NCI-H2107 treated with DMSO at 0.1 percent for 48 hours (cell line): ENCODE measurements around the gene ARPC4.
"Not testable (repeated sequence)": the region's sequence is repeated elsewhere in the genome, so short reads cannot be mapped to it uniquely, and the experiment has no call there.

Experiments used
- DNase-seq: peaks from one replicate; lab custom pipeline; 2025; ENCODE audit not compliant: unreplicated experiment; lab: John Stamatoyannopoulos, UW

ARPC4 gene

DNA sequence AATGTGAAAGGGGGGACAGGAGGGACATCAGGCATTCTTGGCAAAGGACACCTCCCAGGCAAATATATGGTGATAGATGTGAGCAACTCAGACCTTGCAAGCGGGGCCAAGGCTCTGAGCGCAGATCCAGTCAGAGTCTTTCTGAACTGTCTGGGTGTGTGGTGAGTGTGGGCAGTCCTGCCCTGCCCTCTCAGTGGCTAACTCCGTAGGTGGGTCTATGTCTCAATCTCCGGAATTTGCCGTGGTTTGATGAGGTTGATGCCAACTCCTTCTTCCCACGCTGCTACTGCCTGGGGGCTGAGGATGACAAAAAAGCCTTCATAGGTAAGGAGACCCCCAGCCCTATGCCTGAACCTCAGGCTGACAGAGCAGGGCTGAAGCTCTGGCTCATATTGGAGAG lies 24.6 kb downstream of the ARPC4 start:
- no peak for DNase-seq

DNA sequence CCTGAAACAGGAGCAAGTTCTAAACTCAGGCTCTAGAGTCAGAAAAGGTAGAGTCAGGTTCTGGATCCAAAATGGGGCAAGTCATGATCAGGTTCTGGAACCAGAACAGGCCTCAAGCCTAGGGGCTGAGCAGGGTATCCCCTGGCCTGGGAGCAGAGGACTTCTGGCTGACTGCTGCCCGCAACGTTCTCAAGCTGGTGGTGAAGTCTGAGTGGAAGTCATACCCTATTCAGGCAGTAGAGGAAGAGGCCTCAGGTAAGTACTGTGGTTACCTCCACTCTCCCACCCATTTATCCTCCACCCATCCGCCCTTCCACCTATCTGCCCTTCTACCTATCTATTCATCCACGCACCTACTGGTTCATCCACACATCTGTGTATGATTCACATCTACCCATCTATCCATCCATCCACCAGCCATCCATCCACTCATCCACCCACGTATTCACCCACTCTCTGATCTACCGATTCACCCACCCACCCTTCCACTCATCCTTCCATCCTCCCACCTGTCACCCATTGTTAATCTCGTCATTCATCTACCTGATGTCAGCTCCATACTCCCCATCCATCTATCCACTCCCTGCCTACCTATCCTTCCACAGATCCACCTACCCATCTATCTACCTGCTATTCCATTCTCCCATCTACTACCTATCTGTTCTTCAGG lies 25.9 kb downstream of the ARPC4 start:
- DNase-seq: no peak

DNA sequence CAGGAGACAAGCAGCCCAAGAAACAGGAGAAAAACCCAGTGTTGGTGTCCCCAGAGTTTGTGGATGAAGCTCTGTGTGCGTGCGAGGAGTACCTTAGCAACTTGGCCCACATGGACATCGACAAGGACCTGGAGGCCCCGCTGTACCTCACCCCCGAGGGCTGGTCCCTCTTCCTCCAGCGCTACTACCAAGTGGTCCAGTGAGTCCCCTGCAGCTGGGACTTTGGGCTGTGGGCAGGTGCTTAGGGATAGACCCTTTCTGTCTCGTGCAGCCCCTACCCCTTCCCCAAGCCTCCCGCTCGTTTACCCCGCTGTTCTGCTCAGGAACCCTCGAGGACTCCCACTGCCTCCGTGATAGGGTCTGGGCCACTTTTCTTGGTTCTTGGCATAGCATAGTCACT lies 27.7 kb downstream of the ARPC4 start:
- no peak for DNase-seq

DNA sequence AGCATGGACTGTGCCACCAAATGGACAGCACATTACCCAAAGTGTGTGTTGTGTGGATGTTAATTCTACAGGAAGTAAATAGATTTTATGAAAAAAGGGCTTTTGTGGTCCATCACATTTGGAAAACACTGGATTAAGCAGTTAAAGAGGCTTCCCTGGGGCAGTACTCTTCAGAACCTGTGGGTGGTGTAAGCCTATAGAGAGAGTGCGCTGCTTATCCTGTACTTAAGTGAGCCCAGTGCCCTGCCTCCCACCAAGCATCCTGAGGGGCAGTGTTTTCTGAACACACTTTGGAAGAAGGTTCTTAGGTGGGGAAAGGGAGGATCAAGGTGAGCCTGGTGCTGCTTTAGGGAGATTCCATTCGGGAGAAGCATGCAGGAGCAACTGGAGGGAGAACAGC lies 28.1 kb downstream of the ARPC4 start:
- no peak for DNase-seq

DNA sequence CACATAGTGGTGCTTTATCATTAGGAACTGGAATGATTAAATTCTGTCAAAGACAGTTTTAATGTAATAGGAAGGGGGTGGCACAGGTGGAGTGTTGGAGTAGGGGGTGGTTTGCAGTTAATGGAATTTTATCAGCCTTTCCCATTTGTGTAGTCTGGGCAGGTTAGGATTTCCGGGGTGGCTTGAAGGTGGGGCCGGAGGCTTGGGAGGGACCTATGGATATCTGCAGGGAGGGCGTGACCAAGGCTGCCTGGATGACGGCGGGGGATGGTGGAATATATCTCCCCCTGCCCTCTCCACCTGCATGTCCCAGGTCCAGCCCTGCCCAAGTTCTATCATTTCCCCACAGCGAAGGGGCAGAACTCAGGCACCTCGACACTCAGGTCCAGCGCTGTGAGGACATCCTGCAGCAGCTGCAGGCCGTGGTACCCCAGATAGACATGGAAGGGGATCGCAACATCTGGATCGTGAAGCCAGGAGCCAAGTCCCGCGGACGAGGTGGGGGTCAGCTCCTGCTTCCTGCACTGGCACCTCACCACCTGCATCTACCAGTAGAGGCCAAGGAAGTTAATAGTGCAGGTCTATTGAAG lies 32.7 kb downstream of the ARPC4 start:
- DNase-seq: no peak

DNA sequence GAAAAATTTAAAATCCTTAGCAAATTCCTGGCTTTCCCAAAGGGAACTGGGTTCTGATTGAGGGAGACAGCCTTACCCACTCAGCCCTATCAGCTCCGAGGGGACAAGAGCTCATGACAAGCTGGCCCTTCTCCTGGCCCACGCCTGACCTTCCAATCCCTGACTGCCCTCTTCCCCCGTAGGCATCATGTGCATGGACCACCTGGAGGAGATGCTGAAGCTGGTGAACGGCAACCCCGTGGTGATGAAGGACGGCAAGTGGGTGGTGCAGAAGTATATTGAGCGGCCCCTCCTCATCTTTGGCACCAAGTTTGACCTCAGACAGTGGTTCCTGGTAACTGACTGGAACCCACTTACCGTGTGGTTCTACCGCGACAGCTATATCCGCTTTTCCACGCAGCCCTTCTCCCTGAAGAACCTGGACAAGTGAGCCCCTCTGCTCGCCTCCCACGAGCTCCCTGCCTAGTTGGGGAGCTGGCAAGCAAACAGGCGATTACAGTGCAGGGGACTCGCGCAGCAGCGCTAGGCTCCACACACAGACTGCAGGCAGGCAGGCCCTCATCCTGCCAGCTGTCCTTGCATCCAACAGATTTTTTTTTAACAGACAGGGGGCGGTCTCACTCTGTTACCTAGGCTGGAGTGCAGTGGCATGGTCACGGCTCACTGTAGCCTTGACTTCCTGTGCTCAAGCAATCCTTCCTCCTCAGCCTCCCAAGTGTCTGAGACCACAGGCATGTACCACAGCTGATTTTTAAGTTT lies 34.1 kb downstream of the ARPC4 start:
- DNase-seq: no peak

DNA sequence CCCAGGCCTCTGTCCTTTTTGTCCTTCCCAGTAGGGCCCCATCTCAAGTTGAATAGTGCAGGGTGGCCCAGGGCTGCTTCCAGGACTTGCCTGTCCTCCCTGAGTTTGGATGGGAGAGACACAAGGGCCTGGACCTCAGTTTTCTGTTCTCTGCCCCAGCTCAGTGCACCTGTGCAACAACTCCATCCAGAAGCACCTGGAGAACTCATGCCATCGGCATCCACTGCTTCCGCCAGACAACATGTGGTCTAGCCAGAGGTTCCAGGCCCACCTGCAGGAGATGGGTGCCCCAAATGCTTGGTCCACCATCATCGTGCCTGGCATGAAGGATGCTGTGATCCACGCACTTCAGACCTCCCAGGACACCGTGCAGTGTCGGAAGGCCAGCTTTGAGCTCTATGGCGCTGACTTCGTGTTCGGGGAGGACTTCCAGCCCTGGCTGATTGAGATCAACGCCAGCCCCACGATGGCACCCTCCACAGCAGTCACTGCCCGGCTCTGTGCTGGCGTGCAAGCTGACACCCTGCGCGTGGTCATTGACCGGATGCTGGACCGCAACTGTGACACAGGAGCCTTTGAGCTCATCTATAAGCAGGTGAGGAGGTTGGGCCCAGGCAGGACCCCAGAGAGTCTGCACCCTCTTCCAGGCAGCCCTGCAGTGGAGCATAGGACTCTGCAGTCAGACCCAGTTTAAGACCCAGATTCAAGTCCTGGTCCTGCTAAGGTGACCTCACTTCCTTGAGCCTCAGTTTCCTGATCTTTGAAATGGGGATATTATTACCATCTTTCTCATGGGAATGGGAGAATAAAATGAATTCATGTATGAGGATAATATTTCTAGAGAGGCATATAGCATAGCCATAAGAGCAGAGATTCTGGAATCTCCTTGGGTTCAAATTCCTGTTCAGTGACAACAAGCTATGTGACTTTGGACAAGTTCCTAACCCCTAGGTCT lies 36.2 kb downstream of the ARPC4 start:
- DNase-seq: no peak

DNA sequence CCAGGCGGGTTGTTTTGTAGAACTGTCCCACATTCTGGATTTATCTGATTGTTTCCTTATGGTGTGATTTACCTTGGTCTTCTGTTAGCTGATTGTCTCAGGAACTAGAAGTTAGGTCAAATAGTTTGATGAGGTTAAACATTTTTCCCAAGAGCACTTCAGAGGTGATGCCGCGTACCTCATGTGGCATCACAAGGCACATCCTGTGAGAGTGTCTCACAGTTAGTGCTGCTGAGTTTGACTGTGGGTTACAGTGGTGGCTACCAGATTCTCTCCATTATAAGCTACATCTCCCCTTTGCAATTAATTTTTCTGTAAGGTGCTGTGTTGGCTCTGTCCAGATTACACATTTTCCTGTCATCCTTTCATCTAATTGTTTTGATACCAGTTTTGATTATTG lies 38.4 kb downstream of the ARPC4 start:
- no peak for DNase-seq

DNA sequence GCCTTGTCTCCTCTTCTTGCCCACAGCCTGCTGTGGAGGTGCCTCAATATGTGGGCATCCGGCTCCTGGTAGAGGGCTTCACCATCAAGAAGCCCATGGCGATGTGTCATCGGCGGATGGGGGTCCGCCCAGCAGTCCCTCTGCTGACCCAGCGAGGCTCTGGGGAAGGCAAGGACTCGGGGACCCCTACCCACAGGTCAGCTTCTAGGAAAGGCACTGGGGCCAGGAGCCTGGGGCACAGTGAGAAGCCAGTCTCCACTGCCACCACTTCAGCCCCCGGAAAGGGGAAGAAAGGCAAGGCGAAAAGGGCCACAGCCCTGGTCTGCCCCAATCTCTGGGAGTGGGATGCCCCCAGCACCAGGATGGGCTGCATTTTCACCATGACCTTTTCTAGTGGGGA lies 40.2 kb downstream of the ARPC4 start:
- no peak for DNase-seq

DNA sequence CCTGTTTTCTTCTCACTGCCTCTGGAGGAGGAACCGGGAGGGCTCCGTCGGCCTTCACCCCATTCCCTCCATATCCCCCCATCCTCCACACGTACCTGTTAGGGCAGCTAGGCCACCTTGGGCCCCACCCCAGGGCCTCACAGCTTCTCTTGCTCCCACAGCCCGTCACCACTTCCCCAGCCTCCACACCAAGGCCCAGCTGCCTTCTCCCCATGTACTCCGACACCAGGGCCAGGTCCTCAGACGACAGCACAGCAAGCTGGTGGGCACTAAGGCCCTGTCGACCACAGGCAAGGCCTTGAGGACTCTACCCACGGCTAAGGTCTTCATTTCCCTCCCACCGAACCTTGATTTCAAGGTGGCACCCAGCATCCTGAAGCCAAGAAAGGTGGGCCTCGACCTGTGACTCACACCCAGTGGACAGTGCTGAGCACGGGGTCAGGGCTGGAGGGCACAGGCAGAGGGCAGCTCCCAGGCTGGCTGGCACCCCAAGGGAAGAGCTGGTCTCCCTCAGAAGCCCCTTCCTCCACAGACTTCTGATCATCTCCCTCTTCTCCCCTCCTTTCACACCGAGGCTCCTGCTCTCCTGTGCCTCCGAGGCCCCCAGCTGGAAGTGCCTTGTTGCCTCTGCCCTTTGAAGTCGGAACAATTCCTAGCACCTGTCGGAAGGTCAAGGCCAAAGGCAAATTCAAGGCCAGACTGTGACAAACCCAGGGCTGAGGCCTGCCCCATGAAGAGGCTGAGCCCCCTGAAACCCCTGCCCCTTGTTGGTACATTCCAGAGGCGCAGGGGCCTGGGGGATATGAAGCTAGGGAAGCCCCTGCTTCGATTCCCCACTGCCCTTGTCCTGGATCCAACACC lies 41.9 kb downstream of the ARPC4 start:
- DNase-seq: no peak

DNA sequence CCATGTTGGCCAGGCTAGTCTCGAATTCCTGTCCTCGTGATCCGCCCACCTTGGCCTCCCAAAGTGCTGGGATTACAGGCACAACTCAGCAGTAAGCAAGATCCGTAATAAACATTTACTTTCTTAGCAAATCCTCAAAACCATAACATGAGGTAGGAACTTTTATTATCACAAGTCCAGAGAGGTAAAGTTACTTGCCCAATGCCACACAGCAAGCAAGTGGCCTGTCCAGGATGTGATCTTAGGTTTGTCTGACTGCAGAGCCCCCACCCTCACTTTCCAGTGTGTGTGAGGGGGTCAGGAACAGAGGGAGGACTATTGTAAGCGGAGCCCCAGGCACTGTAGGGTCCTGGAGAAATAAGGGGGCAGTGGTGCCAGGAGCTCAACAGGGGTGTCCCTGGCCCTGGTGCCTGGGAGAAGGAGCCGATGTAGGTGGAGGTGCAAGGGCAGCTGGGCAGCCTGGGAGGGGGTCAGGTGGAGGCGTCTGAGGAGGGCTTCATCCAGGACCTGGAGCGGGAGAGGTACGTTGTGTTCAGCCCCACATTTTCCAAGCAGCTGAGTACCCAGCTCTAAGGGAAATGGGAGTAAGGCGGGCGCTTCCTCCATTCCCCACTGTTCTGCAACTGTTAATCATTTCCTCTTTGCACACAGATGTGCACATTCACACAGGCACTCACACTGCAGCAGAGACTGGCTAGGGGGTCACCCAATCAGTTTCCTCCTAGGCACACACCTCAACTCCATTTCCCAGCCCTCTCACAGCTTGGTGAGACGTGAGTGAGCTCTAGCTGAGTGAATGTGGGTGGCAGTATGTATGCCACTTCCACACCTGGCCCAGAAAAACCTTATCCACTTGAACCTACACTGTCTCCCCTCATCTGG lies 45.1 kb downstream of the ARPC4 start:
- no peak for DNase-seq

DNA sequence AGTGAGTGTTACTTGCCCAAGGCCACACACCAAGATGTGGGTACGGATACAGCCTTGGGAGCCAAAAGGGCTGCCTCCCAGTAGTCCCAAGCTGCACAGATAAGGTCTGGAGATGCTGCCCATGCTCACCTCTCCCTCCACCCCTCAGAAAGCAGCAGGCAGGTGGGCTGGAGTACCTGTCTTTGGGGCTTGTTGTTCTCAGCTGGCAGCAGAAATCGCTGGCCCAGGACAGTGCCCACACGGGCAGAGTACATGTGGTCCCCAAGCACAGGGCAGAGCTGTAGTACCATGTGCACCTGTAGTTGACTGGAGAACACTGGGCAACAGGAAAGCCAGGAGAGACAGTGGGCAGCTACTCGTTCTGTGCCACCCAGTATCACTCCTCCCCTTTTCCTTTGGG lies 46.0 kb downstream of the ARPC4 start:
- no peak for DNase-seq

DNA sequence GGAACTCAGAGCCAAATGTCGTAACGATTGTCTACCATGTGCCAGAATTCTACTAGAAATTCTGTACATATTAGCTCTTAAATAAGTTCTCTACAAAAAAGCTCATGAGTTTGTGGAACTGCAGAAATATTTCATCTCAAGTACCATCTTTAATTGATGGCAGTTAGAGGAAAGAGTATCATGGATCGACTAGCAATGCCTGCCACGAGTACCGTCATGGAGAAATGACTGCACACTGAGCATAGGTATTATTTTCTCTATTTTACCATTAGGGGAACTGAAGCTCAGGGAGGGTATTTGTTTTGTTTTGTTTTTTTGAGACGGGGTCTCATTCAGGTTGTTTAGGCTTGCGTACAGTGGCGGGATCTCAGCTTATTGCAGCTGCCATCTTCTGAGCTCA lies 48.1 kb downstream of the ARPC4 start:
- no peak for DNase-seq

DNA sequence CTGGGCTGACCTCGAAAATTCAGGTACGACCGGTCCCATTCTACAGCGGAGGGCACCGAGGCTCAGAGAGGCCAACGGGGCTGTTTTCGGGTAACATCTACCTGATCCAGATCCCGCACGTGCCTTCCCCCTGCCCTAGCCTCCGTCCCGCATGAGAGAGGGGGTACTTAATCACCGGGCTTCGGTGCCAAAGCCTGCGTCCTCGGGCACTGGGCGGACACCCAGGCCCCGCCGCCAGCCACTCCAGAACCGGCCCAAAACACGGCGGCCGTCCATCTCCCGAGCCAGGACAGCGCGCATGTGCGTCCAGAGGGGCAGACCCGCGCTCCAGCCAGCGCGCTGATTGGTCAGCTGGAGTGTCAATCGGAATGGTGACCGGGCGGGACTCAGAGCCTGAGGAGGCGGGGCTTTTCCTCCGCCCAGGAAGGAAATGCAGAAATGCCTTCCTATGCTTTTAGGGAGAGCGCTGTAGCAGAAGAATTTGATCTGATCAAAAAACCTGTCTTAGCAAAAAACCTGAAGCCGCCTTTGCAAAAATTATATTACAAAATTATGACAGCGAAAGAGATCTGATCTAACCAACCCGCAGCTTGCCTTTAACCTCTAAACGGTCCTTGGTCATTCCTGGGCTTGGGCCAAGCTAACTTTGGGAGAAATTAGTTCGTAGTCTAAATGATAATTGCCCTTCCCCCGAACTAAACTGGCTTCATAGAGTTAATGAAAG lies 51.0 kb downstream of the ARPC4 start, which contains the start of gene RPUSD3:
Gene RPUSD3, minus strand, starts transcription at position 294 of the 724 bp plus-strand sequence. Its CDS starts 18 bp downstream, at position 276.
- DNase-seq: peak; percentile 61

DNA sequence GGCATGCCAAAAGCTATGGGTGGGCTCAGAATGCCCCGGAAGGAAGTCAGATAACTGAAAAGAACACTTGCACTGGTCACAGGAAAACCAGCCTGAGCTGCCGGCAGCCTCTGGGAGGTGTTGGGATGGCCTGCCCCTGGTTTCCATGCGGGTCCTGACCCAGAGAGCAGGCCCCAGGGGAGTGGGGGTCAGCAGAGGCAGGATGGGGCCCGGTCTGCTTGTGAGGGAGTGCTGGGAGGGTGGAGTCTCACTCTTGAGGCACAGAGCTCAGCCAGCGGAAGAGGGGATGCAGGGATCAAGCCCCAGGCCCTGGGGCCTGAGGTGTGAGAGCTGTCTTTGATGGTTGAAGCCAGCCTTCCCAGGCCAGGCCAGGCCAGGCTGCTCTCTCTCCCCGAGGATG lies 53.3 kb downstream of the ARPC4 start:
- DNase-seq: no peak

DNA sequence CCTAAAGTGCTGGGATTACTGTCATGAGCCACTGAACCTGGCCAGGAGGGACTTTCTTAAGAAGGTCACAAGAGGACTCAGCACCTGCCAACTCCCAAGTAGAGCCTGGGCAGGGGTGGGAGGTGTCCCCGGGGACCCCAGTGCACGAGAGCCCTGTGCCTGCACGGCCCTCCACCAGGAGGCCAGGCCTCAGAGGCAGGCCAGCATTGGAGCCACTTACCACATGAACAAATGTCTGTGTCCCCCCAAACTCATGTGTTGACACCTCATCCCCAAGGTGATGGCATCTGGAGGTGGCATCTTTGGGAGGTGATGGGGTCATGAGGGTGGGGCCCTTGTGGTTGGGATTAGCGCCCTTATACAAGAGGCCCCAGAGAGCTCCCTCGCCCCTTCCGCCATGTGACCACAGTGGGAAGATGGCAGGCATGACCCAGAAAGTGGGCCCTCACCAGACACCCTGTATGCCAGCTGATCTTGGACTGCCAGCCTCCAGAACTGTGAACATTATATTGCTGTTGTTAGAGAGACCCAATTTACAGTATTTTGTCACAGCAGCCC lies 54.1 kb downstream of the ARPC4 start:
- no peak for DNase-seq

DNA sequence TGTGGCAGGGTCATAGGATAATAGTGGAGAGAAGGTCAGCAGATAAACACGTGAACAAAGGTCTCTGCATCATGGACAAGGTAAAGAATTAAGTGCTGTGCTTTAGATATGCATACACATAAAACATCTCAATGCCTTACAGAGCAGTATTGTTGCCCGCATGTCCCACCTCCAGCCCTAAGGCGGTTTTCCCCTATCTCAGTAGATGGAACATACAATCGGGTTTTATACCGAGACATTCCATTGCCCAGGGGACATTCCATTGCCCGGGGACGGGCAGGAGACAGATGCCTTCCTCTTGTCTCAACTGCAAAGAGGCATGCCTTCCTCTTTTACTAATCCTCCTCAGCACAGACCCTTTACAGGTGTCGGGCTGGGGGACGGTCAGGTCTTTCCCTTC lies 55.0 kb downstream of the ARPC4 start:
- not testable (repeated sequence) for DNase-seq

DNA sequence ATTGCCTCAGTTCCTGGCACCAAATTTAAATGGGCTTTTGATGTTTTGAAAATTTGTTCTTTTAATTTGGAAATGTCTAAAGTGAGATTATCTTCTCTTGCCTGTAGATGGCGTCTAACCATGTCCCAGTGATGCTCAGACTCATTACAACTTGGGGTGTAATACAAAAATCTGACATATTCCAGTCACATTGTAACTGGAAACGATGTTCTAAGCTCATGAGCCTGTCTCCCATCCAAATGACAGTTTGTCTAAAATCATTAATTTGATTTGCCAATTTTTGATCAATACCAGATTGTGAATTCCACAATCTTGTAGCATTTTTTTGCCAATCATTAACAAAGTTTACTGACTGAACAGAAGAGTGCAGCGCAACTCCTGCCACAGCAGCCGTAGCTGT lies 56.0 kb downstream of the ARPC4 start:
- not testable (repeated sequence) for DNase-seq
